ENCODE measurements around the gene KCNE3.

The KCNE3 gene

GRCh38 chr11:74463216-74463615 lies 4.1 kb downstream of the KCNE3 start:
- Histone ChIP-seq H3K27me3 (ENCODE audit: control insufficient read depth, insufficient read depth, low read length) (no peaks in the 10 kb centered on the region), H3K4me3 (ENCODE audit: low read depth, low read length) (no peak overlapping the region), H3K4me1 (no peaks in the 10 kb centered on the region), H3K9ac (no peak overlapping the region), H3K36me3 (ENCODE audit: control insufficient read depth, insufficient read depth, low read length) (no peaks in the 10 kb centered on the region), H3K4me2 (ENCODE audit: low read length) (no peak overlapping the region), H3K27ac (no peak overlapping the region), H2AFZ (no peak overlapping the region), H3K79me2 (no peaks in the 10 kb centered on the region), H3K9me3 (ENCODE audit: control insufficient read depth, low read length) (no peaks in the 10 kb centered on the region)
- no peak for TF ChIP-seq CTCF (IDR thresholded peaks at IDR 0.05)

- Histone ChIP-seq H3K27me3 (ENCODE audit: control insufficient read depth, insufficient read depth, low read length) (no peaks in the 10 kb centered on the region), H3K79me2 (no peaks in the 10 kb centered on the region), H3K36me3 (ENCODE audit: control insufficient read depth, insufficient read depth, low read length) (no peaks in the 10 kb centered on the region), H3K9ac (no peak overlapping the region), H3K4me3 (ENCODE audit: low read depth, low read length) (no peak overlapping the region), H3K9me3 (ENCODE audit: control insufficient read depth, low read length) (no peaks in the 10 kb centered on the region), H3K4me1 (no peaks in the 10 kb centered on the region), H2AFZ (no peak overlapping the region), H3K27ac (no peak overlapping the region), H3K4me2 (ENCODE audit: low read length) (no peak overlapping the region)
- no peak for TF ChIP-seq CTCF (IDR thresholded peaks at IDR 0.05)
These were observed 4.7 kb downstream of the KCNE3 start for GRCh38 chr11:74462631-74463030.

- no peak overlapping the region for H3K4me2 ChIP-seq (ENCODE audit: low read length)
These were observed 5.3 kb downstream of the KCNE3 start for GRCh38 chr11:74462009-74462408.

GRCh38 chr11:74460481-74461154 lies 6.7 kb downstream of the KCNE3 start:
- TF ChIP-seq CTCF (IDR thresholded peaks at IDR 0.05) = no peak
- Histone ChIP-seq H3K4me3 (ENCODE audit: low read depth, low read length) (no peak overlapping the region), H3K27me3 (ENCODE audit: control insufficient read depth, insufficient read depth, low read length) (no peaks in the 10 kb centered on the region), H2AFZ (no peak overlapping the region), H3K4me1 (no peaks in the 10 kb centered on the region), H3K79me2 (no peaks in the 10 kb centered on the region), H3K36me3 (ENCODE audit: control insufficient read depth, insufficient read depth, low read length) (no peaks in the 10 kb centered on the region), H3K9me3 (ENCODE audit: control insufficient read depth, low read length) (no peaks in the 10 kb centered on the region), H3K4me2 (ENCODE audit: low read length) (no peak overlapping the region), H3K27ac (no peak overlapping the region), H3K9ac (no peak overlapping the region)

More at GRCh38 chr11:74462009-74462408, 5.3 kb downstream of the KCNE3 start:
- H3K9ac ChIP-seq = no peak overlapping the region
- H3K4me3 ChIP-seq (ENCODE audit: low read depth, low read length) = no peak overlapping the region
- no peaks in the 10 kb centered on the region for H3K9me3 ChIP-seq (ENCODE audit: control insufficient read depth, low read length)
- no peak overlapping the region for H3K27ac ChIP-seq
- H3K4me1 ChIP-seq = no peaks in the 10 kb centered on the region
- H3K36me3 ChIP-seq (ENCODE audit: control insufficient read depth, insufficient read depth, low read length) = no peaks in the 10 kb centered on the region
- H3K79me2 ChIP-seq = no peaks in the 10 kb centered on the region
- H2AFZ ChIP-seq = no peak overlapping the region
- no peak for TF ChIP-seq CTCF (IDR thresholded peaks at IDR 0.05)
- H3K27me3 ChIP-seq (ENCODE audit: control insufficient read depth, insufficient read depth, low read length) = no peaks in the 10 kb centered on the region

GRCh38 chr11:74460065-74460464 lies 7.3 kb downstream of the KCNE3 start:
- H3K4me3 ChIP-seq (ENCODE audit: low read depth, low read length) = no peak overlapping the region
- H3K79me2 ChIP-seq = no peaks in the 10 kb centered on the region
- H2AFZ ChIP-seq = no peak overlapping the region
- H3K4me1 ChIP-seq = no peaks in the 10 kb centered on the region
- H3K27me3 ChIP-seq (ENCODE audit: control insufficient read depth, insufficient read depth, low read length) = no peaks in the 10 kb centered on the region
- no peak overlapping the region for H3K27ac ChIP-seq
- no peak for TF ChIP-seq CTCF (IDR thresholded peaks at IDR 0.05)
- H3K4me2 ChIP-seq (ENCODE audit: low read length) = no peak overlapping the region
- H3K9me3 ChIP-seq (ENCODE audit: control insufficient read depth, low read length) = no peaks in the 10 kb centered on the region
- H3K9ac ChIP-seq = no peak overlapping the region
- no peaks in the 10 kb centered on the region for H3K36me3 ChIP-seq (ENCODE audit: control insufficient read depth, insufficient read depth, low read length)
